H9 (cell line): Measurements from ENCODE around the gene TBX1. TPM values are rescaled to one million over a fixed set of nuclear protein-coding genes. Genes with fewer than 3 reads are reported as not detected.

Experiments
- DNase-seq: peaks from one replicate; pipeline ENCODE4 v3.0.0-alpha.2; 2017
- H2AFZ ChIP-seq: one replicate; pipeline ENCODE4 v1.6.1; 2013; ENCODE audit warnings: mild to moderate bottlenecking, low read length, control low read depth, moderate library complexity
- H2AK5ac ChIP-seq: 2 replicates; pipeline ENCODE4 v1.6.1; 2013; ENCODE audit warnings: low read length, control low read depth, mixed read lengths; ENCODE audit not compliant: insufficient read length
- H2BK120ac ChIP-seq: one replicate; pipeline ENCODE4 v1.6.1; 2013; ENCODE audit warnings: low read depth, mild to moderate bottlenecking, low read length, control low read depth, inconsistent platforms; ENCODE audit not compliant: poor library complexity, severe bottlenecking
- H2BK12ac ChIP-seq: 2 replicates; pipeline ENCODE4 v1.6.1; 2013; ENCODE audit warnings: low read length, control low read depth, mixed read lengths, low read depth; ENCODE audit not compliant: insufficient read length
- H2BK15ac ChIP-seq: 2 replicates; pipeline ENCODE4 v1.6.1; 2013; ENCODE audit warnings: low read depth, low read length, control low read depth
- H2BK20ac ChIP-seq: one replicate; pipeline ENCODE4 v1.6.1; 2013; ENCODE audit warnings: low read depth, mild to moderate bottlenecking, low read length, control low read depth, inconsistent platforms; ENCODE audit not compliant: poor library complexity, severe bottlenecking
- H2BK5ac ChIP-seq: 2 replicates; pipeline ENCODE4 v1.6.1; 2013; ENCODE audit warnings: low read length, control low read depth, mixed read lengths; ENCODE audit not compliant: insufficient read length
- H3K14ac ChIP-seq: 2 replicates; pipeline ENCODE4 v1.6.1; 2013; ENCODE audit warnings: low read length, control low read depth; ENCODE audit not compliant: insufficient read depth
- H3K18ac ChIP-seq: 2 replicates; pipeline ENCODE4 v1.6.1; 2013; ENCODE audit warnings: low read depth, mild to moderate bottlenecking, mixed read lengths, low read length, control low read depth; ENCODE audit not compliant: insufficient read length
- H3K23ac ChIP-seq: 2 replicates; pipeline ENCODE4 v1.6.1; 2013; ENCODE audit warnings: low read length, control low read depth, mixed read lengths, low read depth; ENCODE audit not compliant: insufficient read length
- H3K23me2 ChIP-seq: 2 replicates; pipeline ENCODE4 v1.6.1; 2013; ENCODE audit warnings: low read depth, mild to moderate bottlenecking, mixed read lengths, low read length, control low read depth; ENCODE audit not compliant: insufficient read length, poor library complexity, severe bottlenecking
- H3K27ac ChIP-seq: 2 replicates; pipeline ENCODE4 v1.5.1; 2013; ENCODE audit warnings: low read length, control low read depth, mixed read lengths, low read depth; ENCODE audit not compliant: insufficient read length
- H3K27me3 ChIP-seq: 2 replicates; pipeline ENCODE4 v1.6.1; 2013; ENCODE audit warnings: low read length, control low read depth, inconsistent platforms; ENCODE audit not compliant: insufficient read depth
- H3K4ac ChIP-seq: 2 replicates; pipeline ENCODE4 v1.6.1; 2013; ENCODE audit warnings: low read depth, mild to moderate bottlenecking, control low read depth, inconsistent platforms, low read length, moderate library complexity
- H3K4me1 ChIP-seq: 2 replicates; pipeline ENCODE4 v1.6.1; 2013; ENCODE audit warnings: low read length, control low read depth, inconsistent platforms; ENCODE audit not compliant: insufficient read depth
- H3K4me2 ChIP-seq: 2 replicates; pipeline ENCODE4 v1.6.1; 2013; ENCODE audit warnings: low read length, control low read depth, mixed read lengths; ENCODE audit not compliant: insufficient read length, insufficient read depth
- H3K56ac ChIP-seq: 2 replicates; pipeline ENCODE4 v1.6.1; 2013; ENCODE audit warnings: low read depth, mild to moderate bottlenecking, mixed read lengths, low read length, control low read depth; ENCODE audit not compliant: insufficient read length
- H3K79me1 ChIP-seq: 2 replicates; pipeline ENCODE4 v1.6.1; 2013; ENCODE audit warnings: low read depth, mild to moderate bottlenecking, moderate library complexity, low read length, control low read depth, inconsistent platforms; ENCODE audit not compliant: insufficient read depth, poor library complexity, severe bottlenecking
- H3K79me2 ChIP-seq: 2 replicates; pipeline ENCODE4 v1.6.1; 2013; ENCODE audit warnings: low read length, control low read depth, inconsistent platforms; ENCODE audit not compliant: insufficient read depth
- H3K9ac ChIP-seq: 2 replicates; pipeline ENCODE4 v1.6.1; 2013; ENCODE audit warnings: low read length, control low read depth, mixed read lengths; ENCODE audit not compliant: insufficient read length; ENCODE audit errors: extremely low read depth
- H3K9me3 ChIP-seq: one replicate; pipeline ENCODE4 v1.6.1; 2013; ENCODE audit warnings: low read depth, low read length, inconsistent platforms; ENCODE audit not compliant: control insufficient read depth
- H3T11ph ChIP-seq: one replicate; pipeline ENCODE4 v1.6.1; 2013; ENCODE audit warnings: mild to moderate bottlenecking, low read length, control low read depth, inconsistent platforms
- H4K20me1 ChIP-seq: one replicate; pipeline ENCODE4 v1.6.1; 2013; ENCODE audit not compliant: control insufficient read depth, insufficient read length, insufficient read depth
- H4K5ac ChIP-seq: 2 replicates; pipeline ENCODE4 v1.6.1; 2013; ENCODE audit warnings: low read depth, mild to moderate bottlenecking, mixed read lengths, low read length, control low read depth; ENCODE audit not compliant: insufficient read length
- H4K8ac ChIP-seq: replicated peaks from 2 replicates; pipeline ENCODE4 v1.6.1; 2013; ENCODE audit warnings: low read length, control low read depth, mixed read lengths, low read depth; ENCODE audit not compliant: insufficient read length
- H4K91ac ChIP-seq: 2 replicates; pipeline ENCODE4 v1.6.1; 2013; ENCODE audit warnings: low read depth, mild to moderate bottlenecking, moderate library complexity, mixed read lengths, low read length, control low read depth; ENCODE audit not compliant: insufficient read length
- H3K27ac Mint-ChIP-seq, 3 experiments: 2 replicates in 2 of 3; 3 replicates in 1 of 3; pipeline ENCODE4 v1.8.0; 2020 to 2021; ENCODE audit warnings: mixed read lengths in 3 of 3, mild to moderate bottlenecking in 1 of 3, moderate library complexity in 1 of 3
- H3K27me3 Mint-ChIP-seq: 2 replicates; pipeline ENCODE4 v1.8.0; 2021; ENCODE audit warnings: low read depth, mild to moderate bottlenecking, moderate library complexity, mixed read lengths
- H3K36me3 Mint-ChIP-seq, 3 experiments: 2 replicates in 2 of 3; 3 replicates in 1 of 3; pipeline ENCODE4 v1.8.0; 2020 to 2021; ENCODE audit warnings: low read depth in 3 of 3, mixed read lengths in 3 of 3; ENCODE audit not compliant: insufficient read depth in 1 of 3
- H3K4me1 Mint-ChIP-seq, 2 experiments: 2 replicates each; pipeline ENCODE4 v1.8.0; 2020; ENCODE audit warnings: mixed read lengths in 2 of 2
- H3K4me3 Mint-ChIP-seq, 2 experiments: 2 replicates in 1 of 2; 3 replicates in 1 of 2; pipeline ENCODE4 v1.8.0; 2020 to 2021; ENCODE audit warnings: mild to moderate bottlenecking in 2 of 2, mixed read lengths in 2 of 2, moderate library complexity in 1 of 2
- H3K9me3 Mint-ChIP-seq, 2 experiments: 2 replicates in 1 of 2; 3 replicates in 1 of 2; pipeline ENCODE4 v1.8.0; 2020; ENCODE audit warnings: mild to moderate bottlenecking in 2 of 2, mixed read lengths in 2 of 2, moderate library complexity in 1 of 2
- CTCF ChIP-seq: fragments of 200-600 bp; sonication (generic); conservative IDR thresholded peaks from 3 replicates; pipeline ENCODE4 v1.8.0; 2021; ENCODE audit warnings: antibody characterized with exemption, mild to moderate bottlenecking
- WGBS: extraction: QIAGEN DNeasy Blood & Tissue Kit; methylation state at CpG from one replicate; pipeline ENCODE4 v1.1.7; 2013; ENCODE audit warnings: missing lambda C conversion rate, low lambda C conversion rate, mixed read lengths; ENCODE audit not compliant: insufficient read length; ENCODE audit errors: extremely low coverage; 5-methylcytosine and 5-hydroxymethylcytosine counted together
- total RNA-seq: library from RNA; stranded (reverse); gene quantifications from 2 replicates; pipeline ENCODE4 v1.2.1, GENCODE V29; 2021

The TBX1 gene
- total RNA-seq, 1 experiment from 2014 or later = 2.2 TPM

DNA sequence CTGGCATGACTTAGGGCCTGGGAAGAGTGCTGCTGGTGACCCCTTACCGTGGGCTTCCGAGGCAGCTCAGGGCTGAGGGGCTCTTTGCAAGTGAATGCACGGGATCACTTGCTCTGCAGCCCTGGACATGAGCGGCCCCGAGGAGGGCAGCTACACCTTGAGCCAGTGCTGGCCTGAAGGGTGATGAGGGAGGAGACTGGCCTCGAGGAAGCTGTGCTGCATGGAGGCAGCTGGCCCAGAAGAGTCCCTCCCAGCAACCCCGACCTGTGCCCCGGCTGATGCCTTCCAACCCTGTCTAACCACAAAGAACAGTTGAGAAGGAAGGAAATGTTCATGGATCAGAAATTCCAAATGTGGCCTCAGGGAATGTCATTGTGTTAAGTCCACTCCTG is 45.2 kb downstream of the TBX1 start:
- peaks cover under 1 to 3% of the 10 kb centered on the region in 2 experiments; a peak in 2 of 4 replicates for H3K4me1 Mint-ChIP-seq
- H3K23ac ChIP-seq = no peak overlapping the region
- H3K27me3 ChIP-seq = no peaks in the 10 kb centered on the region
- H4K91ac ChIP-seq = no peak overlapping the region
- H3K23me2 ChIP-seq = peaks cover 3% of the 10 kb centered on the region
- no peak overlapping the region for H2AFZ ChIP-seq
- no CpG with 5 or more reads among the region's 8 CpGs for WGBS
- no peaks in the 10 kb centered on the region for H4K20me1 ChIP-seq
- H3K27me3 Mint-ChIP-seq = no peaks in the 10 kb centered on the region; the same call in 1 of the 2 replicates
- H3K4me1 ChIP-seq = no peaks in the 10 kb centered on the region
- no peaks in the 10 kb centered on the region for H3K9me3 ChIP-seq
- no peak overlapping the region for H3K4me2 ChIP-seq
- H3K18ac ChIP-seq = no peak overlapping the region
- H2BK120ac ChIP-seq = no peak overlapping the region
- TF ChIP-seq CTCF = no peak
- H3K56ac ChIP-seq = no peak overlapping the region
- H2BK15ac ChIP-seq = no peak overlapping the region
- H4K8ac ChIP-seq = no peak overlapping the region
- no peak overlapping the region for H2BK12ac ChIP-seq
- H2BK20ac ChIP-seq = no peak overlapping the region
- no peaks in the 10 kb centered on the region for H3K9me3 Mint-ChIP-seq
- no peak overlapping the region for H3K14ac ChIP-seq
- H2AK5ac ChIP-seq = no peak overlapping the region
- no peaks in the 10 kb centered on the region for H3K79me2 ChIP-seq
- H3K4ac ChIP-seq = no peak overlapping the region
- H3K9ac ChIP-seq = no peak overlapping the region
- no peak overlapping the region for H2BK5ac ChIP-seq
- H4K5ac ChIP-seq = no peak overlapping the region
- H3T11ph ChIP-seq = no peak overlapping the region
- H3K27ac Mint-ChIP-seq = no peak overlapping the region
- no peak overlapping the region for H3K4me3 Mint-ChIP-seq
- H3K79me1 ChIP-seq = no peaks in the 10 kb centered on the region
- peaks cover 0 to 4% (median 0%) of the 10 kb centered on the region in 3 experiments; a peak in 2 of 7 replicates for H3K36me3 Mint-ChIP-seq
- peak; percentile 15 for DNase-seq
- H3K27ac ChIP-seq = no peak overlapping the region
